Measurements from ENCODE around the gene NXT1.

Gene NXT1

GRCh38 chr20:23371496-23371895 is 20.9 kb downstream of the NXT1 start:
- peaks cover 91% of the 10 kb centered on the region for H3K36me3 ChIP-seq
- H3K27ac ChIP-seq, result no peak overlapping the region
- DNase-seq, result no peak
- H3K27me3 ChIP-seq (ENCODE audit: insufficient read depth, low read depth, severe bottlenecking), result no peaks in the 10 kb centered on the region
- TF ChIP-seq CTCF (IDR thresholded peaks at IDR 0.05; ENCODE audit: low read depth, low read length), result no peak
- no peak overlapping the region for H3K4me3 ChIP-seq (ENCODE audit: low read depth, low read length)
- no peaks in the 10 kb centered on the region for H3K9me3 ChIP-seq (ENCODE audit: severe bottlenecking)

GRCh38 chr20:23374441-23374840 is 23.9 kb downstream of the NXT1 start:
- Histone ChIP-seq H3K27me3 (ENCODE audit: insufficient read depth, low read depth, severe bottlenecking) (no peaks in the 10 kb centered on the region), H3K9me3 (ENCODE audit: severe bottlenecking) (no peaks in the 10 kb centered on the region), H3K36me3 (peaks cover 84% of the 10 kb centered on the region), H3K27ac (no peak overlapping the region), H3K4me3 (ENCODE audit: low read depth, low read length) (no peak overlapping the region)
- TF ChIP-seq CTCF (IDR thresholded peaks at IDR 0.05; ENCODE audit: low read depth, low read length), result no peak
- DNase-seq, result no peak

- H3K4me3 ChIP-seq (ENCODE audit: low read depth, low read length), result no peak overlapping the region
- peaks cover 84% of the 10 kb centered on the region for H3K36me3 ChIP-seq
- no peak for DNase-seq
- H3K27me3 ChIP-seq (ENCODE audit: insufficient read depth, low read depth, severe bottlenecking), result no peaks in the 10 kb centered on the region
- no peak overlapping the region for H3K27ac ChIP-seq
- TF ChIP-seq CTCF (IDR thresholded peaks at IDR 0.05; ENCODE audit: low read depth, low read length), result no peak
- H3K9me3 ChIP-seq (ENCODE audit: severe bottlenecking), result no peaks in the 10 kb centered on the region
Observed at GRCh38 chr20:23375827-23376226, 25.2 kb downstream of the NXT1 start.

- DNase-seq, result no peak
- Histone ChIP-seq H3K4me3 (ENCODE audit: low read depth, low read length) (no peak overlapping the region), H3K27ac (no peak overlapping the region), H3K9me3 (ENCODE audit: severe bottlenecking) (no peaks in the 10 kb centered on the region), H3K27me3 (ENCODE audit: insufficient read depth, low read depth, severe bottlenecking) (no peaks in the 10 kb centered on the region), H3K36me3 (peaks cover 64% of the 10 kb centered on the region)
- no peak for TF ChIP-seq CTCF (IDR thresholded peaks at IDR 0.05; ENCODE audit: low read depth, low read length)
Observed at GRCh38 chr20:23379772-23380171, 29.2 kb downstream of the NXT1 start.

- Histone ChIP-seq H3K27ac (no peak overlapping the region), H3K36me3 (peaks cover 60% of the 10 kb centered on the region), H3K27me3 (ENCODE audit: insufficient read depth, low read depth, severe bottlenecking) (no peaks in the 10 kb centered on the region), H3K9me3 (ENCODE audit: severe bottlenecking) (no peaks in the 10 kb centered on the region), H3K4me3 (ENCODE audit: low read depth, low read length) (no peak overlapping the region)
- TF ChIP-seq CTCF (IDR thresholded peaks at IDR 0.05; ENCODE audit: low read depth, low read length), result no peak
- DNase-seq, result no peak
Observed at GRCh38 chr20:23381876-23382275, 31.3 kb downstream of the NXT1 start.

GRCh38 chr20:23386304-23387117 is 35.9 kb downstream of the NXT1 start:
- H3K9me3 ChIP-seq (ENCODE audit: severe bottlenecking), result no peaks in the 10 kb centered on the region
- no peak overlapping the region for H3K4me3 ChIP-seq (ENCODE audit: low read depth, low read length)
- no peaks in the 10 kb centered on the region for H3K27me3 ChIP-seq (ENCODE audit: insufficient read depth, low read depth, severe bottlenecking)
- H3K36me3 ChIP-seq, result peaks cover 49% of the 10 kb centered on the region
- no peak for DNase-seq
- TF ChIP-seq CTCF (IDR thresholded peaks at IDR 0.05; ENCODE audit: low read depth, low read length), result no peak
- no peak overlapping the region for H3K27ac ChIP-seq
